ENCODE results near the gene TGFBR1.

DNA sequence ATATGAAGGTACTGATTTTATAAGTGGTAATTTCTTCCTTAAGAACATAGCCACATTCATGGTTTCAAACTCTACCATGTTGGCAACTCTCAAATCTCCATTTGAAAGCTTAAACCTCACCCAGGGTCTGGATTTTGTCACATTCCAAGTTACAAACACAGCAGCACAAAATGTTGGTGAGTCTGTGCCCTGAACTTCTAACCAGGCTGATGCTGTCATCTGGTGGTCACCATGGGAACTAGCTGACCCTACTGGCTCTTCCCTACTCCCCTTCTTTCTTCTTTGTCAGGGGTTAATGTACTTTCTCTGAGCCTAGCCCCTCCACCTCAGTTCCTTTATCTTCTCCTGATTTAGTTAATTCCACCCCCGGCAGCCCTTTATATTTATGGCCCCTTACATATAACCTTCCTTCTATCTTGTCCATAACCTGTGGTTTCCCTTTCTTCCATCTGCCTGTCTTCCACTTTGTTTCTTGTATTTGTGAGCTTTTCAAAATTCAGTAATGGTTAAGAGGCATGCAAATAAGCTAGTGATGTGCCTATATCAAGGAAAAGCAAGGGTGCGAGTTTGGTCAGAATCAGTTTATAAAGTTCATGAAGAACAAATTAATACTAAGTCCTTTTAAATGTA, 35.9 kb downstream of the TGFBR1 start:
- TF ChIP-seq, protein P1, sequence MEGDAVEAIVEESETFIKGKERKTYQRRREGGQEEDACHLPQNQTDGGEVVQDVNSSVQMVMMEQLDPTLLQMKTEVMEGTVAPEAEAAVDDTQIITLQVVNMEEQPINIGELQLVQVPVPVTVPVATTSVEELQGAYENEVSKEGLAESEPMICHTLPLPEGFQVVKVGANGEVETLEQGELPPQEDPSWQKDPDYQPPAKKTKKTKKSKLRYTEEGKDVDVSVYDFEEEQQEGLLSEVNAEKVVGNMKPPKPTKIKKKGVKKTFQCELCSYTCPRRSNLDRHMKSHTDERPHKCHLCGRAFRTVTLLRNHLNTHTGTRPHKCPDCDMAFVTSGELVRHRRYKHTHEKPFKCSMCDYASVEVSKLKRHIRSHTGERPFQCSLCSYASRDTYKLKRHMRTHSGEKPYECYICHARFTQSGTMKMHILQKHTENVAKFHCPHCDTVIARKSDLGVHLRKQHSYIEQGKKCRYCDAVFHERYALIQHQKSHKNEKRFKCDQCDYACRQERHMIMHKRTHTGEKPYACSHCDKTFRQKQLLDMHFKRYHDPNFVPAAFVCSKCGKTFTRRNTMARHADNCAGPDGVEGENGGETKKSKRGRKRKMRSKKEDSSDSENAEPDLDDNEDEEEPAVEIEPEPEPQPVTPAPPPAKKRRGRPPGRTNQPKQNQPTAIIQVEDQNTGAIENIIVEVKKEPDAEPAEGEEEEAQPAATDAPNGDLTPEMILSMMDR (IDR thresholded peaks at IDR 0.05), result peak; percentile 69 to 89 (median 75)
- TF ChIP-seq POLR2A (IDR thresholded peaks at IDR 0.05), result no peak
